Measurements from ENCODE around the gene HIGD1C. TPM values are rescaled to one million over a fixed set of nuclear protein-coding genes. Genes with fewer than 3 reads are reported as not detected.

Gene HIGD1C
- total RNA-seq, 1 donor from 2014 or later: not detected

GRCh38 chr12:51005671-51006070 lies 53.3 kb downstream of the HIGD1C start:
- intact Hi-C loops (cut with DNase I): no loop called here
- Histone ChIP-seq H3K4me3 (no peak overlapping the region), H3K27ac (no peak overlapping the region), H3K36me3 (peaks cover 0 to 54% of the 10 kb centered on the region in 2 donors), H3K9me3 (no peaks in the 10 kb centered on the region), H3K27me3 (no peaks in the 10 kb centered on the region), H3K4me1 (peaks cover under 1% of the 10 kb centered on the region)
- no peak for DNase-seq (ENCODE audit: extremely low spot score in 2 of 2)
- TF ChIP-seq POLR2AphosphoS5 (IDR thresholded peaks at IDR 0.05; ENCODE audit: insufficient read depth in 1 of 2, low read depth in 1 of 2) (no peak), POLR2A (IDR thresholded peaks at IDR 0.05) (no peak), CTCF (IDR thresholded peaks at IDR 0.05) (no peak)

GRCh38 chr12:51008329-51009055 lies 56.1 kb downstream of the HIGD1C start:
- TF ChIP-seq POLR2AphosphoS5 (IDR thresholded peaks at IDR 0.05; ENCODE audit: insufficient read depth in 1 of 2, low read depth in 1 of 2) (no peak), POLR2A (IDR thresholded peaks at IDR 0.05) (no peak), CTCF (IDR thresholded peaks at IDR 0.05) (no peak)
- Histone ChIP-seq H3K27me3 (no peaks in the 10 kb centered on the region), H3K27ac (no peak overlapping the region), H3K9me3 (no peaks in the 10 kb centered on the region), H3K4me1 (peaks cover 27% of the 10 kb centered on the region), H3K4me3 (no peak overlapping the region), H3K36me3 (peaks cover 0 to 42% of the 10 kb centered on the region in 2 donors)
- DNase-seq (ENCODE audit: extremely low spot score in 2 of 2): no peak
- intact Hi-C loops (cut with DNase I): no loop called here

- peaks cover 32% of the 10 kb centered on the region for H3K4me1 ChIP-seq
- TF ChIP-seq CTCF (IDR thresholded peaks at IDR 0.05) (no peak), POLR2AphosphoS5 (IDR thresholded peaks at IDR 0.05; ENCODE audit: insufficient read depth in 1 of 2, low read depth in 1 of 2) (no peak), POLR2A (IDR thresholded peaks at IDR 0.05) (no peak)
- no peak overlapping the region for H3K27ac ChIP-seq
- H3K9me3 ChIP-seq: no peaks in the 10 kb centered on the region
- no peak for DNase-seq (ENCODE audit: extremely low spot score in 2 of 2)
- H3K4me3 ChIP-seq: no peak overlapping the region
- peaks cover 0 to 37% of the 10 kb centered on the region in 2 donors for H3K36me3 ChIP-seq
- intact Hi-C loops (cut with DNase I): no loop called here
- no peaks in the 10 kb centered on the region for H3K27me3 ChIP-seq
Measured at GRCh38 chr12:51009056-51009440, 56.7 kb downstream of the HIGD1C start.

- TF ChIP-seq CTCF (IDR thresholded peaks at IDR 0.05) (no peak), POLR2AphosphoS5 (IDR thresholded peaks at IDR 0.05; ENCODE audit: insufficient read depth in 1 of 2, low read depth in 1 of 2) (no peak), POLR2A (IDR thresholded peaks at IDR 0.05) (no peak)
- Histone ChIP-seq H3K9me3 (no peaks in the 10 kb centered on the region), H3K27ac (no peak overlapping the region), H3K4me3 (no peak overlapping the region), H3K36me3 (peaks cover 0 to 11% of the 10 kb centered on the region in 2 donors), H3K27me3 (no peaks in the 10 kb centered on the region), H3K4me1 (peaks cover 37% of the 10 kb centered on the region)
- DNase-seq (ENCODE audit: extremely low spot score in 2 of 2): no peak
- intact Hi-C loops (cut with DNase I): no loop called here
Measured at GRCh38 chr12:51011955-51012354, 59.6 kb downstream of the HIGD1C start.

- Histone ChIP-seq H3K4me1 (peaks cover 37% of the 10 kb centered on the region), H3K9me3 (no peaks in the 10 kb centered on the region), H3K27ac (no peak overlapping the region), H3K27me3 (no peaks in the 10 kb centered on the region), H3K4me3 (no peak overlapping the region), H3K36me3 (peaks cover 0 to 3% of the 10 kb centered on the region in 2 donors)
- DNase-seq (ENCODE audit: extremely low spot score in 2 of 2): no peak
- TF ChIP-seq CTCF (IDR thresholded peaks at IDR 0.05) (no peak), POLR2AphosphoS5 (IDR thresholded peaks at IDR 0.05; ENCODE audit: insufficient read depth in 1 of 2, low read depth in 1 of 2) (no peak)
- intact Hi-C loops (cut with DNase I): no loop called here
Measured at GRCh38 chr12:51012570-51013236, 60.4 kb downstream of the HIGD1C start.
